Neural crest cell (in vitro differentiated cells): ENCODE results near the gene MAL. TPM values are rescaled to one million over a fixed set of nuclear protein-coding genes. Genes with fewer than 3 reads are reported as not detected.
"Not testable (repeated sequence)": the region's sequence is repeated elsewhere in the genome, so short reads cannot be mapped to it uniquely, and the experiment has no call there.

Experiments used
- DNase-seq: peaks from one replicate; pipeline ENCODE4 v3.0.0; 2021; ENCODE audit warnings: low read depth, mixed read lengths, low spot score
- H3K27ac Mint-ChIP-seq: one replicate; pipeline ENCODE4 v1.8.0; 2021; ENCODE audit warnings: mild to moderate bottlenecking, mixed read lengths; ENCODE audit not compliant: unreplicated experiment
- H3K27me3 Mint-ChIP-seq: 2 replicates; pipeline ENCODE4 v1.8.0; 2021; ENCODE audit warnings: low read depth, mild to moderate bottlenecking, mixed read lengths
- H3K36me3 Mint-ChIP-seq: 2 replicates; pipeline ENCODE4 v1.8.0; 2021; ENCODE audit warnings: low read depth, mild to moderate bottlenecking, mixed read lengths
- H3K4me1 Mint-ChIP-seq: 2 replicates; pipeline ENCODE4 v1.8.0; 2021; ENCODE audit warnings: mixed read lengths
- H3K4me3 Mint-ChIP-seq: one replicate; pipeline ENCODE4 v1.8.0; 2021; ENCODE audit warnings: mild to moderate bottlenecking, mixed read lengths
- H3K9me3 Mint-ChIP-seq: 2 replicates; pipeline ENCODE4 v1.8.0; 2021; ENCODE audit warnings: mixed read lengths
- CTCF ChIP-seq: fragments of 200-600 bp; sonication (generic); conservative IDR thresholded peaks from 2 replicates; pipeline ENCODE4 v1.5.0; 2021; ENCODE audit warnings: antibody characterized with exemption, mild to moderate bottlenecking
- total RNA-seq: library from RNA; stranded (reverse); gene quantifications from 2 replicates; pipeline ENCODE4 v1.2.1, GENCODE V29; 2021

Gene MAL
- total RNA-seq, 1 donor from 2014 or later: 0.65 TPM

GRCh38 chr2:95087379-95087778 lies 61.9 kb downstream of the MAL start:
- no peaks in the 10 kb centered on the region for H3K27me3 Mint-ChIP-seq
- H3K36me3 Mint-ChIP-seq: peaks cover 37% of the 10 kb centered on the region
- no peak overlapping the region for H3K27ac Mint-ChIP-seq
- no peak for TF ChIP-seq CTCF
- H3K4me3 Mint-ChIP-seq: no peak overlapping the region
- H3K9me3 Mint-ChIP-seq: no peaks in the 10 kb centered on the region
- no peak for DNase-seq
- H3K4me1 Mint-ChIP-seq: no peaks in the 10 kb centered on the region

GRCh38 chr2:95091885-95092555 lies 66.5 kb downstream of the MAL start:
- Mint-ChIP-seq H3K27me3 (no peaks in the 10 kb centered on the region), H3K4me1 (no peaks in the 10 kb centered on the region), H3K9me3 (peaks cover 3% of the 10 kb centered on the region), H3K27ac (no peak overlapping the region), H3K36me3 (peaks cover 59% of the 10 kb centered on the region), H3K4me3 (no peak overlapping the region)
- no peak for TF ChIP-seq CTCF
- no peak for DNase-seq

- peaks cover 57% of the 10 kb centered on the region for H3K36me3 Mint-ChIP-seq
- DNase-seq, H3K27me3 Mint-ChIP-seq, H3K9me3 Mint-ChIP-seq, H3K4me1 Mint-ChIP-seq, H3K27ac Mint-ChIP-seq, H3K4me3 Mint-ChIP-seq: not testable (repeated sequence)
Observed at GRCh38 chr2:95098273-95098672, 72.8 kb downstream of the MAL start.

- TF ChIP-seq CTCF: no peak
- Mint-ChIP-seq H3K9me3 (peaks cover 5% of the 10 kb centered on the region), H3K36me3 (peaks cover 42% of the 10 kb centered on the region), H3K4me3 (no peak overlapping the region), H3K27me3 (no peaks in the 10 kb centered on the region), H3K4me1 (no peaks in the 10 kb centered on the region), H3K27ac (no peak overlapping the region)
- no peak for DNase-seq
Observed at GRCh38 chr2:95099910-95100309, 74.4 kb downstream of the MAL start.

Other genes with a start within 250 kb of the MAL start
- not detected in 2 replicates for gene TEKT4, start 154.3 kb upstream of the MAL start, total RNA-seq
- 58.8 and 60.7 TPM in 2 replicates for gene MRPS5, start 96.1 kb downstream of the MAL start, total RNA-seq
- 22.6 and 28.0 TPM in 2 replicates for gene ZNF514, start 134.1 kb downstream of the MAL start, total RNA-seq
- 6.3 and 7.0 TPM in 2 replicates for gene ZNF2, start 140.1 kb downstream of the MAL start, total RNA-seq
- 18.9 and 20.2 TPM in 2 replicates for gene ZNF892, start 181.8 kb downstream of the MAL start, total RNA-seq
- 1.8 and 2.7 TPM in 2 replicates for gene PROM2, start 248.7 kb downstream of the MAL start, total RNA-seq